Stimulated activated CD8-positive, alpha-beta memory T cell treated with anti-CD3 and anti-CD28 coated beads, Interleukin-12 subunit alpha, Interleukin-12 subunit beta, amount 100 ng/mL, for 1 hour (primary cell): ENCODE results near the gene HDAC11.

Experiments
- DNase-seq: peaks from one replicate; pipeline ENCODE4 v3.0.0-alpha.2; 2020; ENCODE audit warnings: low read depth

HDAC11 gene

DNA sequence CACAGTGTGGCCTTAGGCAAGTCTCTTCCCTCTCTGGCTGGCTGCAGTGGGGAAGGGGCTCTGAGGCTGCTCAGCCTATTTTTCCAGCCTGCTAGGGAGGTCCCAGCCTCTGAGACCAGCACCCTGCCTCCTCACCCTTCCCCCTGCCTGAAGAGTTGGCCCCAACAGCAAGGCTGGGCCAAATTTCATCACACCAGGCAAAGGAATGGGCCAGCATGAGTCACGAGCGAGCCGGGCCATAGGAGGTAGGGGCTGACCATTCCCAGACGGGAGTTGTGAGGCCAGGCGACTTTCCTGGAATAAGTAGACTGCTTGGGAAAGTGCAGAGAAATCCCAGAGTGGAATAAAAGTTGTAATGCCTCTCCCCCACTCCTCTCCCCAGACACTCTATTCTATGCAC, 63.1 kb downstream of the HDAC11 start:
- no peak for DNase-seq

DNA sequence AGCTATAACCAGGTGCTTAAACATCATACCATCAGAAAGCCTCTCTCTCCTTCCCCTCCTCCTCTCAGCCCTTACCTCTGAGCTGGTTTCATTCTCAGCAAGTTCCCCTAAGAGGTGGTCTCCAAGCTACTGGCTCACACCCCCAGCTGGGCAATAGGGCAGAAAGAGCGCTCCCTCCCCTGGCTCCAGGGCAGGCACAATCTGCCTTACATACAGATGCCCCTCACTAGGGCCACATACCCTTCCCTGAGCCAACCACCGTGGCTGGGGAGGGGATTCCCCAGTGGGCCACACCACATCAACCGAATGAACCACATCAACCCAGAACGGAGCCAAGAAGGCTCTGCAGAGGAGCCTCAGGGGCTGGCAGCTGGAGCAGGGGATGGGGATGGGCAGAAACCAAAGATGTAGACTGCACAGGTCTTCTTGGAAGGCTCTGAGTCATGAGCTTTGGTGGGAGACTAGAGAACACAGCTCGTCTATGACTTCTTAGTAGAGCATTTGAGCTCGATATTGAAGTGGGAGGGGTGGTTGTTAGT, 64.3 kb downstream of the HDAC11 start:
- peak; percentile 10 for DNase-seq

DNA sequence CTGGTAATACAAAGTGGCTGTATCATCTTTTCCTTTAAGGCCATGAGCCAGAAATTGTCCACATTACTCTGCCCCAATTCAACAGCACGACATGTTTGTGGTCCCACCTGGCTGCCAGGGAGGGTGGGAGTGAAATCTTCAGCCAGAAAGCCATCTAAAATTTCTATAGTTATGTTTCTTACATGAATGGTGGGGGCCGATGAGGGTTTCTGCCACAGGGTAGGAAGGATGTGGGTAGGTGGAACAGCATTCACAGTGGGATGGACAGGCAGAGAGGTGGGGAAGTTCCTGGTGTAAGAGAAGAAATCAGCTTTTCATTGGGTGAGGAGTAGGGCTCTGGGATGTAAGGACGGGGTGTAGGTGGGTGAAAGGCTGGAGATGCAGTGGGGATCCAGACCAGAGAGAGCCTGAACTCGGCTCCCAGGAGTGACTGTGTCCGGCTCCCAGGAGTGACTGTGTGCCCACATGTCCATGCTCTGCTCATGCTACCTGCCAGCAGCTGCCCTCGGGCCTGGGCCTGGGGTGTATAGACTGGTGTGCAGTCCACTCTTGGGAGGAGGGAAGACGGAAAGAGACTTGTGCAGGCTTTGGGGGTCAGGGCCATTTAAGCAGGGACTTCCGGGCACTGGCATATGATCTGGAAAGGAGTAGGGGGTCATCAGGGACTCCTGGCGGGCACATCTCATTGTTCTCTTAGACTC, 65.0 kb downstream of the HDAC11 start:
- no peak for DNase-seq

DNA sequence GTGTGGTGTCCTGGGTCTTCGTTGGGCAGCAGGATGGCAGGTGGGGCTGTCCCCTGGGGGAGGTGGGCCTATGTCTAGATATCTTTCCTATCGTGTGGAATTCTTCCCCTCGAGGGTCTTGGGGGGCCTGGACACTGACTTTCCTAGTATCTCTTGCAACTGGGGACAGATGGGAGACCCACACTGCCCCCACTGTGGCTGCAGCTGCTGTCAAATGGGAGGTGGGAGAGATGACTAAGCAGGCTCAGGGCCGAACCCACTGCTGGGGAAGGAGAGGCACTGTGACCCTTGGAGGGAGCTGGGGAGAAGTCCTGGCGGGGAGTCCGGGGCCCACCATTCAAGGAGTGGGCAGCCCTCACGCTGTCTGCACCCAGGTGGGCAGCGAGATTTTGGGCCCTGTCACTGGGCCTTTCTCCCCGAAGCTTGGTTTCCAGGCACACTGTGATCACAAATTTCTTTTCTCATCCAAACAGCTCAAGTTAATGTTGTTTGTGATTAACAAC, 65.9 kb downstream of the HDAC11 start:
- no peak for DNase-seq

DNA sequence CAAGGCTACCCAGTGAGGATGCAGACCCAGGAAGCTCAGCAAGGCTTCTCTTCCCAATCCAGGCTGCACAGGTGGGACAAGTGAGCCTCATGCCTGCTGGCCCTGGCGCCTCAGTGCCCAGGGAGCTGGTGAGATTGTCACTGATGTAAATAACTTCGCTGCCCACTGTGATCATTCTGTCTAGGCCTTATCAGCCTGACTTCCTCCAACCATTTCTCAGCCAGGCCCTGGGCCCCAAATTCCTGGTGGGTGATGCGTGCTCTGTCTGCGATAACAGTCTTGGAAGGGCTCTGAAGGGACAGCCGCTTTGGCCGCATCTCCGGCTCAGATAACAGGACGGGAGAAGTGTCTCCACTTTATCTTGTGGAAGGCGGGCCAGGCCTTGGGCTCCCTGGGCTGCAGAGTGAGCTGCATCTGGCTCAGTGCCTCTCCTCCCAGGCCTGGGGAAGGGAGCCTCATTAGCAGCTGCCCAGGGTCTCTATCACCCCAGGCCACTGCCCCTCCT, 66.6 kb downstream of the HDAC11 start:
- no peak for DNase-seq

DNA sequence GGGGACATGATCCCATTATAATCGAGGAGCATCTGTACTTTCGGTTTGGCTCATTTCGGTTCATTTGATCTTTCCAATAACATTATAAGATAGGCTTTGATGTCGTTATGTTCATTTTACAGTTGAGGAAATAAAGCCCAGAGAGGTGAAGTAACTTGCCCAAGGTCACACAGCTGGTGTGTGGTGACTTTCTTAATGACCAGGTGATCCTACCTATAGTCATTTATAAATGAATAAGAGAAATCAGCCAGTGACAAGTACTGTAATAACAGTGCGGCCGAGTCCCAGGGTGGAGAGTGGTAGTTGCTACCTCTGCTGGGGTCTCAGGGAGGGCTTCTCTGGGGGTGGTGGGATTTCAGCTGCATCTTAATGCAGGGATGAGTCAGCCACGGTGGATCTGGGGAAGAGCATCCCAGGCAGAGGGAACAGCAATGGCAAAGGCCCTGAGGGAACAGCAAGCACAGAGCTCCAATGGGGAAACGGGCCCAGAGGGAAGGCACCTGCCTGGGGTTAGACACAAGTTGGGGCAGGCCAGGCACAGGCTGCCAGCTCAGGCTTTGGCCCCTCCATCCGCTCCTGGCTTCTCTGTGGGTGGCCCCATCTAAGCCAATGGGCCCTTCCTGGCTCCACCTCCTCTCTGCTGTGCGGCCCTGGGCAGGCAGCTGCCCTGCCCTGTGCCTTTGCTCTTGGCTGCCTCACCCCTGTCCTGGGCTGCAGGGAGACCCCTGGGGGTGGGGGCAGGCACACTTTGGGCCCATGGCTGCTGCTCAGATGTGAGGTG, 67.7 kb downstream of the HDAC11 start:
- no peak for DNase-seq

DNA sequence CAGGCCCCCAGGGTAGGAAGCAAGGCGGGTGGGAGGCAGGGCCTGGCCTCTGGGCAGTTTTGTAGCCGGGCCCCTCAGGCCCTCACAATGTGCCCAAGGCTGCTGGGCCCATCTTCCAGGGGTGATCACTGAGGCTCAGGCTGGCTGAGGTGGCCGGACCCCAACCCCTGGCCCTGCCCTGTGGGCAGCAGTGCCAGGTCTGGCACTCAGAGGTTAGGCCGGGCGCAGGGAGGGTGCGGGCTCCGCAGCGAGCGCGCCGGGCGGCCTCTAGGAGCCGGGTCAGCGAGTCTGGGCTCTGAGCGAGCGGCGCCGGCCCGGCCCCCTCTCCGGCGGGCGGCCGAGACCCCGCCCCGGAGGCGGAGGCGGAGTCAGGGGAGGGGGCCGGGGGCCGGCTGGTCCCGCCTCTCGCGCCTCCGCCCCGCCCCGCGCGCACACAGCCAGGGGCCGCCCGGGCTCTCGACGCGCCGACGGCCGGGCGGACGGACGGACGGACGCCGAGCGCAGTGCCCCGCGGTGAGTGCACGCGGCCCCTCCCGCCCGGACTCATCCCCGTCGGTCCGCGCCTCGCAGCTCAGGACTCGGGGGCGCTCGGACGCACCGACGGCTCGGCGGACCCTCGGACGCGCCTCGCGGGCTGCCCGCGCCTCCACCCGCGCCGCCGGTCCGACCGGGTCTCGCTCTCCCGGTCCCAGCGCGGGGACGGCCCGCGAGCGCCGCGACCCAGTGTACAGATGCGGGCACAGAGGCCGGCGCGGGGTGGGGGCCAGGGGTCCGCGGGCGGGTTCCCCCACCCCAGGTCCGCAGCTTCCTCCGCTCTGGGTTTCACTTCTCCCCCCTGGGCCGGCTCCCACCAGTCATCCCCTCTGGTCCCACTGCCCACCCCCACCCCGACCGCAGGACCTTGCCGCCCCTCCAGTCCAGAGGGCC, 68.9 kb downstream of the HDAC11 start, which contains the start of gene FBLN2:
TSS of gene FBLN2 (plus strand) at position 430 of the 927 bp plus-strand sequence. CDS start 21,231 bp downstream, outside the sequence.
- no peak for DNase-seq

DNA sequence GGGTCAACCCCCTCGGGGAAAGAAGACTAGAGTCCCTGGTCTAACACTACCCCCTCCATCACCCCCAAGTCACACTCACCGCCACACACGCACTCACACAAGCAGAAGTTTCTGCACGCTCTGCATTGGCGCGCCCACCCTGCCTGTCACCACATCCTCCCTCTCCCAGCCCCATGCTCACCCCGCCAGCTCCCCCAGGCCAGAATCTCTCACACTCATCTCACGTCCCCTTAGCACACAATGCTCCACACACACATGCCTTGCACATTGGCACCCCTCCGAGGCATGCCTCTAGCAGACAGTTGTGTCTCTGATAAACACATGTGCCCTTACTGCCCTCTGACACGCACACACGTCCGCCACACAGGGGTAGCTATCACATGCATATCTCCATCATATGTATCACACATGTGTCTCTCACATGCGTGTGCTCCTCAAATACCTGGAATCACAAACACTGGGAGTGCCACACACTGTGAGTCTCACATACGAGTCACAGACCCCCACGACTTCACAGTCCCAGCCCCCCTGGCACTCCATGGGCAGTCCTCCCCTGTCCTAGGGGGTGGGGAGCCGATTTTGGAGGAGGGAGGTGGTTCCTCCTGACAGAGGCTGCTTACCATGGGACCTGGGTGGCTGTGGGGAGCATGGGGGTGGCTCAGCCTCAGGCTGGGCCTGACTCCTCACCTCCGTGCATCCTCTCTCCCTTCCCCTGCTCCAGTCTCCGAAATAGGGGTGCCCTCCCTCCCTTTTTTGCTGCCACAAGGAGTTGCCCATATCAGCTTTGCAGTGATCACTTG, 69.7 kb downstream of the HDAC11 start:
- DNase-seq = peak; percentile 4

DNA sequence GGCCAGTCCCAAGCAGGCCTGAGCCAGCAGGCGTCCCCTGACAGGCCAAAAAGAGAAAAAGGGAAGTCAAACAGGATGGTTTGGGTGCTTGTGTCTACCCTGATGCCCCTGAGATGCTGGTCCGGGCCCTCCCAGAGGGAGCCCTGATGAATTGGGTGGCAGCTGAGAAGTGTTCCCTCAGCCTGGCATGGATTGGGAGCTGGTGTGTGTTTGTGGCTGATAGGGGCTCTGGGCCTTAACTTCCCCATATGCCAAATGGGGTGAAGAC, 70.3 kb downstream of the HDAC11 start:
- no peak for DNase-seq

DNA sequence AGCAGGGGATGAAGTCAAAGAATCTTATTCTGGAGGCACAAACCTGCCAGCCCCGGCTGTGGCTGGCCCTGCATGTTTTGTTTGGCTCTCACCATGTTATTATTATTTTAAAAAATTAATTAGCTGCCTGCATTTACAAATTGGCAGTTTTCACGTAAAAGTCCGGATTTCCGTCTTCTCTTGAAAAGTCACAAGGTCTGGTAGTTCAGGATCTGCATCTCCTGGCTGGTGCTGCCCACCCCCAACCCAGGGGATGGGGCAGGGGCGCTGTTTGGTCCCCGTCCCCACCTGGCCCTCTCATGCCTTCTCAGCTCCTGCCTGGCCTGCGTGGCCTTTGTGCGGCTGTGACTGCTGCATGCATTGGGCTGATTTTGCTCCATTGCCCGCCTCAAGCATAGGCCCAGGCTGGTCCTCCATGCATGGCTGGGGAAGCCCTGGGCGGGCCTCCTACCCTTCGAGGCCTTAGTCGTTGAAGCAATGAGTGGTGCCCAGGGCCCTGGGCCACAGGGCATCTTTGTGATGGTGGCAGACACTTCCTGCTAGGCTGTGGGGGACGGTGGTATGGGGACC, 70.8 kb downstream of the HDAC11 start:
- DNase-seq = no peak

DNA sequence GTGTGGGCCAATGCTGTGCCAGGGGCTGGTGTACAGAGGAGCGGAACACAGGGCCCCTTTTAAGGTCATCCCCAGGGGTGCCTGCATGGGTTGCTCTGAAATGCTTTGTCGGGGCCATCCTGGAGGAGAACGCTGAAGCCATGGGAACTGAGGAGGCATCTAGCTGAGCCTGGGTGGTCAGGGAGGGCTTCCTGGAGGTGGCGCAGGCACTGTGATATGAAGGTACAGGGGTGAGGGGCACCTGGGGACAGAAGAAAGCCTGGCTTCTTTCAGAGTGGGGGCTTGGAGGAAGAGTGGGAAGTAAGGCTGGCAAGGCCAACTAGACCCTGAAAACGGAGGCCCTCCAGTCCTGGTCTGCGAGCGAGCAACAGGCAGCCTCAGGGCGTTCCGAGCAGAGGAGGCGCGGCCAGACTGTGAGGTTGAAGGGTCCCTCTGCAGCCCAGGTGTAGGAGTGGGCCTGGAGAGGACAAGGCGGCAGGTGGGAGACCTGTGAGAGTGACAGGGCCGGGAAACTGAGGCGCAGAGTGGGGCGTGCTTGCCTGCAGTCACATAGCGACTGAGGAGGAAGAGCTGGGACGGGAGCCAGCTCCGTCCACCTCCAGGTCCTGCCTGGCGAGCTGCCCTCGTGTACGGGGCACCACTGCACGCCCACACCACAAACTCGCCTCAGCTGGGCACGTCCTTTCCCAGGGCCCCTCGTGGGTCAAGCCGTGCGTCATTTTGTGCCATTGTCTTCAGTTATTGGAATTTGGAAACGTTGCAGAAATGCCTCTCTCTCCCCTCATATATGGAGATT, 72.9 kb downstream of the HDAC11 start:
- no peak for DNase-seq

DNA sequence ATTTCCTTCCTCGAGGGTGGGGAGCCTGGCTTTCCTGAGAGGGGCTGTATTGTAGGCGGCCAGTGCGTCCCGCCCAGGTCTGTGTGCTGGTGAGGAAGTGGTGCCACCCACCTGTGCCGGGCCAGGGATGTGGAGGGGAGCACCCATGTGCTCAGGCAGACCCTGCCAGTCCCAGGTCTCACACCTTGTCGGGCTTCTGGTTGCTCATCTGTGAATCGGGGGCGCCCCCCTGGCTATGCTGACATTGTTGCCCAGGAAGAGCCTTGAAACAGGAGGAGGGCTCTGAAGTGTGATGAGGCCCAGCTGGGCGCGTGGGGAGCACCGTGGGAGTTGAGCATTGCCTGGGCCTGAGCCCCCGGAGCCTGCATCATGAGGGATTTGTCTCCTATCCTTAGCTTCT, 73.6 kb downstream of the HDAC11 start:
- DNase-seq = no peak

DNA sequence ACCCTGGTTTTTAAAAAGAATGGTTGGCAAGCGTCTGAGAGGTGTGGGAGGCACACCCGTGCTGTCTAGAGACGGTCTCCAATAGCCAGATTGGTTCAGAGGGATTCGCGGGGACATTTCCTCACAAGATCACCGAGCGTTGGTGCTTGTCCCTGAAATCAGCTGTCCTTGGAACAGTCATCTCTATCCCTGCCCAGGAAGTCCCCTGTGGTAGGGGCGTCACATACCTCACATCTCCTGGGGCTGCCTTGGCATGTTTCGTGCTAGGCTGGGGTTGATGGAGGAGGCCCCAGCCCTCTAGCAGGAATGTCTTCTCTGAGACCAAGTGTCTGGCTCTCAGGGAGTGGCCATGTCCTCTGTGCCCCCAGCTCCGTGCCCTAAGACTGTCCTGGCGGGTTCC, 75.6 kb downstream of the HDAC11 start:
- DNase-seq = no peak
